GM12878 (cell line): ENCODE results near the gene STYXL2. TPM values are rescaled to one million over a fixed set of nuclear protein-coding genes. Genes with fewer than 3 reads are reported as not detected.

Experiments used
- ATAC-seq: fragments of 200-7000 bp; cut with Tn5 transposase; 3 replicates; pipeline ENCODE4 v1.9.1; 2020; ENCODE audit warnings: mild to moderate bottlenecking, moderate library complexity
- BruUV-seq: library from RNA; stranded (reverse); fragments of 400-500 nt; replicated peaks from 2 replicates; lab custom pipeline; 2021; lab: Mats Ljungman, UMichigan
- CTCF ChIA-PET: fragments of 300-600 bp; sonication (Branson Sonifier 250); formaldehyde crosslinking; extraction: SDS; loops from one replicate; lab custom pipeline; 2021; ENCODE audit warnings: inconsistent platforms; lab: Yijun Ruan, JAX
- POLR2A ChIA-PET: fragments of 350-600 bp; formaldehyde crosslinking; extraction: SDS; loops from one replicate; lab custom pipeline; 2021; ENCODE audit warnings: inconsistent platforms; lab: Charles Lee
- RAD21 ChIA-PET: fragments of 300-600 bp; sonication (Branson Sonifier 250); formaldehyde crosslinking; loops from one replicate; lab custom pipeline; 2023; ENCODE audit warnings: antibody characterized with exemption; ENCODE audit not compliant: unreplicated experiment; lab: Charles Lee
- SMC1A ChIA-PET: fragments of 300-600 bp; sonication (Branson Sonifier 250); formaldehyde crosslinking; loops from one replicate; lab custom pipeline; 2023; ENCODE audit not compliant: unreplicated experiment, uncharacterized antibody; lab: Charles Lee
- DNase-seq: peaks from one replicate; pipeline ENCODE4 v3.0.0-alpha.2; 2011; ENCODE audit warnings: low read depth, low spot score
- FAIRE-seq: peaks from 3 replicates; lab custom pipeline; 2011; peaks lifted over from hg19 to GRCh38; lab: Jason Lieb, UNC
- H2AFZ ChIP-seq: 2 replicates; pipeline ENCODE4 v1.6.0; 2011; ENCODE audit warnings: low read depth, low read length, control low read depth; ENCODE audit not compliant: control insufficient read depth
- H3K27ac ChIP-seq: 2 replicates; pipeline ENCODE4 v1.5.1; 2011; ENCODE audit warnings: control low read depth; ENCODE audit not compliant: control insufficient read depth, insufficient read depth
- H3K27me3 ChIP-seq, 2 experiments: replicated peaks in 1 of 2; 2 replicates each; pipeline versions ENCODE4 v1.6.0 to v1.6.1; 2011; ENCODE audit warnings: low read length in 1 of 2; ENCODE audit not compliant: control insufficient read depth in 2 of 2, insufficient read depth in 2 of 2
- H3K36me3 ChIP-seq, 2 experiments: 2 replicates each; pipeline ENCODE4 v1.5.1; 2011; ENCODE audit warnings: low read length in 1 of 2; ENCODE audit not compliant: control insufficient read depth in 2 of 2, insufficient read depth in 2 of 2
- H3K4me1 ChIP-seq: 2 replicates; pipeline ENCODE4 v1.6.1; 2011; ENCODE audit warnings: mild to moderate bottlenecking, low read length, moderate library complexity, mixed read lengths; ENCODE audit not compliant: control insufficient read depth, insufficient read depth
- H3K4me2 ChIP-seq: 2 replicates; pipeline ENCODE4 v1.6.0; 2011; ENCODE audit warnings: control low read depth; ENCODE audit not compliant: control insufficient read depth, insufficient read depth
- H3K4me3 ChIP-seq: fragments of 200-600 bp; sonication (generic); 2 replicates; pipeline ENCODE4 v1.5.1; 2016
- H3K79me2 ChIP-seq: 2 replicates; pipeline ENCODE4 v1.6.0; 2011; ENCODE audit warnings: low read length; ENCODE audit not compliant: control insufficient read depth, insufficient read depth
- H3K9ac ChIP-seq: 2 replicates; pipeline ENCODE4 v1.8.0; 2011; ENCODE audit warnings: low read length, control low read depth, mixed read lengths; ENCODE audit not compliant: control insufficient read depth, insufficient read depth
- H3K9me3 ChIP-seq: replicated peaks from 3 replicates; pipeline ENCODE4 v1.5.1; 2011; ENCODE audit warnings: mild to moderate bottlenecking, low read length; ENCODE audit not compliant: control insufficient read depth, insufficient read depth
- H4K20me1 ChIP-seq: 2 replicates; pipeline ENCODE4 v1.6.0; 2011; ENCODE audit not compliant: control insufficient read depth, insufficient read depth
- BCL11A ChIP-seq: IDR thresholded peaks from 2 replicates; pipeline ENCODE4 v1.6.1; 2011; ENCODE audit warnings: low read depth, low read length
- EGR1 ChIP-seq, 2 experiments: IDR thresholded peaks; 1 replicate in 1 of 2; 2 replicates in 1 of 2; pipeline ENCODE4 v1.6.1; 2011 to 2012; ENCODE audit warnings: low read depth in 2 of 2, low read length in 2 of 2, borderline replicate concordance in 1 of 2, mild to moderate bottlenecking in 1 of 2, moderate library complexity in 1 of 2
- GATAD2B ChIP-seq: fragments of 450-650 bp; conservative IDR thresholded peaks from 2 replicates; pipeline ENCODE4 v1.6.1; 2017; ENCODE audit warnings: low read depth, mild to moderate bottlenecking, moderate library complexity
- HDAC2 ChIP-seq: fragments of 200-600 bp; sonication (generic); IDR thresholded peaks from 2 replicates; pipeline ENCODE4 v1.6.1; 2017
- HDAC6 ChIP-seq: fragments of 200-600 bp; sonication (generic); IDR thresholded peaks from one replicate; pipeline ENCODE4 v1.8.0; 2017; ENCODE audit warnings: antibody characterized with exemption; ENCODE audit not compliant: unreplicated experiment
- IRF5 ChIP-seq: fragments of 450-650 bp; IDR thresholded peaks from 2 replicates; pipeline ENCODE4 v1.6.1; 2017; ENCODE audit warnings: borderline replicate concordance
- NFYA ChIP-seq: IDR thresholded peaks from 2 replicates; pipeline ENCODE4 v1.6.1; 2011; ENCODE audit warnings: low read depth, mild to moderate bottlenecking, low read length, improper control_type of control experiment, borderline replicate concordance
- NFYB ChIP-seq: IDR thresholded peaks from 2 replicates; pipeline ENCODE4 v1.6.1; 2011; ENCODE audit warnings: low read depth, mild to moderate bottlenecking, low read length, improper control_type of control experiment, moderate library complexity; ENCODE audit not compliant: insufficient read depth
- NR2F1 ChIP-seq: fragments of 450-650 bp; conservative IDR thresholded peaks from 2 replicates; pipeline ENCODE4 v1.6.1; 2017; ENCODE audit warnings: mild to moderate bottlenecking
- POLR2A ChIP-seq: IDR thresholded peaks from 2 replicates; pipeline ENCODE4 v1.6.1; 2011; ENCODE audit warnings: low read depth, mild to moderate bottlenecking, low read length
- POLR2AphosphoS5 ChIP-seq: IDR thresholded peaks from 2 replicates; pipeline ENCODE4 v1.6.1; 2011; ENCODE audit warnings: mild to moderate bottlenecking, low read length, inconsistent platforms
- PRDM15 ChIP-seq: fragments of 450-650 bp; formaldehyde crosslinking; IDR thresholded peaks from 2 replicates; pipeline ENCODE4 v1.4.0; 2020; ENCODE audit warnings: mild to moderate bottlenecking, moderate library complexity
- RB1 ChIP-seq: fragments of 450-650 bp; formaldehyde crosslinking; IDR thresholded peaks from 2 replicates; pipeline ENCODE4 v1.6.1; 2017; ENCODE audit warnings: mild to moderate bottlenecking, borderline replicate concordance
- ZNF217 ChIP-seq: fragments of 450-650 bp; IDR thresholded peaks from 2 replicates; pipeline ENCODE4 v1.6.1; 2017; ENCODE audit warnings: antibody characterized with exemption, mild to moderate bottlenecking
- ZNF274 ChIP-seq: IDR thresholded peaks from one replicate; pipeline ENCODE4 v1.8.0; 2011; ENCODE audit not compliant: insufficient read length, insufficient read depth
- WGBS: methylation state at CpG from one replicate; pipeline ENCODE4 v1.1.6; 2016; ENCODE audit warnings: low lambda C conversion rate; ENCODE audit not compliant: insufficient replicate concordance, insufficient coverage; ENCODE audit errors: missing lambda C conversion rate; 5-methylcytosine and 5-hydroxymethylcytosine counted together
- in situ Hi-C: fragments of 300-500 bp; cut with MboI; formaldehyde crosslinking; loops from 9 replicates; pipeline ENCODE4 v1.14.3; 2018; ENCODE audit warnings: mixed read lengths
- intact Hi-C: fragments of 100-400 bp; cut with micrococcal nuclease; formaldehyde crosslinking; loops from one replicate; pipeline ENCODE4 v1.14.2; 2022; ENCODE audit not compliant: unreplicated experiment
- polyA plus RNA-seq, 11 experiments: library from polyadenylated mRNA; depleted of rRNA in 4 of 11; unstranded in 6 of 11; stranded (reverse) in 5 of 11; fragments of >200 nt; fragmentation: Nextera tagmentation in 4 of 11; fragmentation: Illumina TruSeq in 1 of 11; extraction: Ambion mirVana in 4 of 11; extraction: Trizol in 1 of 11; gene quantifications; 1 replicate in 1 of 11; 2 replicates in 10 of 11; pipeline versions ENCODE4 v1.2.1 to v1.2.3, GENCODE V29; 2011 to 2016; ENCODE audit warnings: inconsistent platforms in 2 of 11, missing spikeins in 2 of 11, low read depth in 1 of 11
- total RNA-seq, 4 experiments: library from RNA; depleted of rRNA in 3 of 4; stranded (reverse); fragments of >200 nt in 3 of 4; fragmentation: Illumina TruSeq in 1 of 4; extraction: Trizol in 1 of 4; gene quantifications; 2 replicates each; pipeline versions ENCODE4 v1.2.1 to v1.2.3, GENCODE V29; 2013 to 2021
- TF ChIP-seq, protein P1 (sequence below): fragments of 450-650 bp; IDR thresholded peaks from 2 replicates; pipeline ENCODE4 v1.6.1; 2016; ENCODE audit warnings: mild to moderate bottlenecking

Gene STYXL2
- total and polyA plus RNA-seq, 10 of the 15 experiments (the other 5 are each of a cell fraction or from before 2014, with no cell fraction given), result under 0.01 to 0.08 (median 0.03) TPM; not detected in 7

GRCh38 chr1:167092653-167093052 is 1.2 kb upstream of the STYXL2 start:
- Histone ChIP-seq H3K9me3 (no peaks in the 10 kb centered on the region), H3K27me3 (no peaks in the 10 kb centered on the region), H3K79me2 (no peaks in the 10 kb centered on the region), H3K4me3 (no peak overlapping the region), H3K9ac (no peak overlapping the region), H3K27ac (no peak overlapping the region), H3K4me2 (no peak overlapping the region), H2AFZ (no peak overlapping the region), H3K4me1 (peaks cover 11% of the 10 kb centered on the region), H3K36me3 (no peaks in the 10 kb centered on the region), H4K20me1 (no peaks in the 10 kb centered on the region)
- ChIA-PET CTCF (interaction anchor here (0.8 to 2.2 kb wide), 5 partner anchors 12 to 183 kb away, joined by 3 to 7 read pairs (median 4); no protein-coding TSS in a partner anchor), SMC1A (interaction anchor here (1.3 to 2.3 kb wide), 4 partner anchors 11 to 31 kb away, joined by 3 to 7 read pairs (median 4); no protein-coding TSS in a partner anchor), POLR2A (no interaction called here), RAD21 (interaction anchor here (1.3 kb wide), 1 partner anchor 128 kb away, joined by 3 read pairs; the partner anchor contains the start of gene POU2F1)
- no TSS peak for BruUV-seq
- intact Hi-C loops (no loop called here), in situ Hi-C loops (no loop called here)
- DNase-seq (no peak), FAIRE-seq (no peak), ATAC-seq (no peak)
- TF ChIP-seq IRF5, result no peak
- no peak for TF ChIP-seq RB1
- no peak for TF ChIP-seq HDAC6
- no peak for TF ChIP-seq NFYB
- TF ChIP-seq BCL11A, result no peak
- TF ChIP-seq ZNF274, result no peak
- TF ChIP-seq POLR2A, result no peak
- no peak for TF ChIP-seq GATAD2B
- no peak for TF ChIP-seq PRDM15 (CRISPR knock-in tag)
- TF ChIP-seq NR2F1, result no peak
- TF ChIP-seq, protein P1, sequence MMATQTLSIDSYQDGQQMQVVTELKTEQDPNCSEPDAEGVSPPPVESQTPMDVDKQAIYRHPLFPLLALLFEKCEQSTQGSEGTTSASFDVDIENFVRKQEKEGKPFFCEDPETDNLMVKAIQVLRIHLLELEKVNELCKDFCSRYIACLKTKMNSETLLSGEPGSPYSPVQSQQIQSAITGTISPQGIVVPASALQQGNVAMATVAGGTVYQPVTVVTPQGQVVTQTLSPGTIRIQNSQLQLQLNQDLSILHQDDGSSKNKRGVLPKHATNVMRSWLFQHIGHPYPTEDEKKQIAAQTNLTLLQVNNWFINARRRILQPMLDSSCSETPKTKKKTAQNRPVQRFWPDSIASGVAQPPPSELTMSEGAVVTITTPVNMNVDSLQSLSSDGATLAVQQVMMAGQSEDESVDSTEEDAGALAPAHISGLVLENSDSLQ, result no peak
- no peak for TF ChIP-seq POLR2AphosphoS5
- no peak for TF ChIP-seq HDAC2
- TF ChIP-seq EGR1 (IDR thresholded peaks at IDR 0.05; ENCODE audit: borderline replicate concordance in 1 of 2, low read depth in 2 of 2, low read length in 2 of 2), result no peak
- TF ChIP-seq ZNF217, result no peak
- no peak for TF ChIP-seq NFYA
- WGBS, result 92% methylated on average over 1 of the region's 1 CpG
